Keratinocyte (primary cell): ENCODE measurements around the gene MTFMT.

Experiments used
- EZH2 ChIP-seq: IDR thresholded peaks from one replicate; pipeline ENCODE4 v1.6.1; 2012; ENCODE audit warnings: inconsistent platforms, mild to moderate bottlenecking, low read length, moderate library complexity
- TF ChIP-seq, protein P1 (sequence below), 3 experiments: IDR thresholded peaks in 1 of 3; conservative IDR thresholded peaks in 1 of 3; optimal IDR thresholded peaks in 1 of 3; 2 replicates in 2 of 3; 3 replicates in 1 of 3; pipeline versions ENCODE3 to v1.5.1; 2011; ENCODE audit warnings: low read length in 3 of 3, mild to moderate bottlenecking in 3 of 3, moderate library complexity in 2 of 3, control low read depth in 1 of 3, inconsistent platforms in 1 of 3; ENCODE audit not compliant: insufficient read depth in 2 of 3; ENCODE audit errors: extremely low read depth in 1 of 3

DNA sequence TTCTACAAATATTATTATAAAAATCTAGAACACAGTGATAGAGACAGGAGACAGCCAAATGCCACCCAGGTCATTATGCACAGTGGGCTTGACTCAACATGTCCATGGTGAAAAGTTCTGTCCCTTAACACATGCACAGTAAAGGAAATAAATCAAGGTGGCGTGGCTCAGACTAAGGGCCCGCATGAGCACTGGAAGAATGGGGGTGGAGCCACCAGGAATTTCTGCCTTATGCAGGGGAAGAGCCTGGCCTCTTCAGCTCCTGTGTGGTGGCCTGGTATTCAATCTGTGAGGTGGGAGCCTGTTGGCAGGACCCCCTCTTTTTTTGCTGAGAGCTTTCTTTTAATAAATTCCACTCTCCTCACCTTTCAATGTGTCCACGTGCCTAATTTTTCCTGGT, 22.6 kb downstream of the MTFMT start:
- TF ChIP-seq, protein P1, sequence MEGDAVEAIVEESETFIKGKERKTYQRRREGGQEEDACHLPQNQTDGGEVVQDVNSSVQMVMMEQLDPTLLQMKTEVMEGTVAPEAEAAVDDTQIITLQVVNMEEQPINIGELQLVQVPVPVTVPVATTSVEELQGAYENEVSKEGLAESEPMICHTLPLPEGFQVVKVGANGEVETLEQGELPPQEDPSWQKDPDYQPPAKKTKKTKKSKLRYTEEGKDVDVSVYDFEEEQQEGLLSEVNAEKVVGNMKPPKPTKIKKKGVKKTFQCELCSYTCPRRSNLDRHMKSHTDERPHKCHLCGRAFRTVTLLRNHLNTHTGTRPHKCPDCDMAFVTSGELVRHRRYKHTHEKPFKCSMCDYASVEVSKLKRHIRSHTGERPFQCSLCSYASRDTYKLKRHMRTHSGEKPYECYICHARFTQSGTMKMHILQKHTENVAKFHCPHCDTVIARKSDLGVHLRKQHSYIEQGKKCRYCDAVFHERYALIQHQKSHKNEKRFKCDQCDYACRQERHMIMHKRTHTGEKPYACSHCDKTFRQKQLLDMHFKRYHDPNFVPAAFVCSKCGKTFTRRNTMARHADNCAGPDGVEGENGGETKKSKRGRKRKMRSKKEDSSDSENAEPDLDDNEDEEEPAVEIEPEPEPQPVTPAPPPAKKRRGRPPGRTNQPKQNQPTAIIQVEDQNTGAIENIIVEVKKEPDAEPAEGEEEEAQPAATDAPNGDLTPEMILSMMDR (optimal IDR thresholded peaks at IDR 0.05 in 1 of 3, IDR thresholded peaks at IDR 0.05 in 1 of 3, conservative IDR thresholded peaks at IDR 0.05 in 1 of 3; ENCODE audit: extremely low read depth in 1 of 3, insufficient read depth in 2 of 3, low read length in 3 of 3), result no peak
- TF ChIP-seq EZH2, result no peak
